ENCODE data around the gene COL9A1.

GRCh38 chr6:70175770-70176169 lies 127.1 kb downstream of the COL9A1 start:
- TF ChIP-seq CTCF (IDR thresholded peaks at IDR 0.05) (no peak), POLR2A (IDR thresholded peaks at IDR 0.05) (no peak)
